SK-N-SH (cell line): ENCODE results near the gene TNFRSF17. TPM values are rescaled to one million over a fixed set of nuclear protein-coding genes. Genes with fewer than 3 reads are reported as not detected.
"Not testable (repeated sequence)": the region's sequence is repeated elsewhere in the genome, so short reads cannot be mapped to it uniquely, and the experiment has no call there.

Experiments
- CTCF ChIA-PET: fragments of 300-600, 350-600 bp; formaldehyde crosslinking; extraction: SDS; loops from one replicate; lab custom pipeline; 2021; lab: Yijun Ruan, JAX
- POLR2A ChIA-PET: fragments of 350-600 bp; sonication (Branson Sonifier 250); formaldehyde crosslinking; extraction: SDS; loops from one replicate; lab custom pipeline; 2020; ENCODE audit warnings: antibody characterized with exemption, inconsistent platforms; lab: Yijun Ruan, JAX
- DNase-seq: peaks from one replicate; pipeline ENCODE4 v3.0.0; 2012
- H2AFZ ChIP-seq: fragments of 200-600 bp; sonication (generic); 2 replicates; pipeline ENCODE4 v1.8.1; 2016; ENCODE audit warnings: antibody characterized with exemption, mild to moderate bottlenecking, low read depth
- H3F3A ChIP-seq: fragments of 200-600 bp; sonication (generic); replicated peaks from 2 replicates; pipeline ENCODE3; 2016; ENCODE audit warnings: antibody characterized with exemption, mild to moderate bottlenecking; ENCODE audit not compliant: insufficient read depth
- H3K27ac ChIP-seq, 2 experiments: fragments of 200-500 bp in 1 of 2; fragments of 200-600 bp in 1 of 2; sonication (Bioruptor generic) in 1 of 2; sonication (generic), shearing (Covaris generic) in 1 of 2; 2 replicates each; pipeline versions ENCODE4 v1.5.1 to v1.6.1; 2014 to 2016; ENCODE audit warnings: low read depth in 2 of 2, inconsistent platforms in 1 of 2, low read length in 1 of 2, mild to moderate bottlenecking in 1 of 2, mixed read lengths in 1 of 2
- H3K27me3 ChIP-seq: fragments of 200-600 bp; sonication (generic), shearing (Covaris generic); 2 replicates; pipeline ENCODE4 v1.6.1; 2016; ENCODE audit warnings: mixed run types; ENCODE audit not compliant: insufficient read depth
- H3K36me3 ChIP-seq, 2 experiments: fragments of 200-500 bp in 1 of 2; fragments of 200-600 bp in 1 of 2; sonication (Bioruptor generic) in 1 of 2; sonication (generic) in 1 of 2; replicated peaks in 1 of 2; 2 replicates each; pipeline versions ENCODE3 to v1.5.1; 2014 to 2016; ENCODE audit warnings: low read length in 1 of 2, mild to moderate bottlenecking in 1 of 2; ENCODE audit not compliant: insufficient read depth in 2 of 2, control insufficient read depth in 1 of 2
- H3K4me1 ChIP-seq, 2 experiments: fragments of 200-500 bp in 1 of 2; fragments of 200-600 bp in 1 of 2; sonication (Bioruptor generic) in 1 of 2; sonication (generic), shearing (Covaris generic) in 1 of 2; 2 replicates each; pipeline versions ENCODE4 v1.5.1 to v1.6.1; 2014 to 2016; ENCODE audit warnings: low read depth in 1 of 2, low read length in 1 of 2, mixed run types in 1 of 2; ENCODE audit not compliant: insufficient read depth in 2 of 2, control insufficient read depth in 1 of 2
- H3K4me2 ChIP-seq: fragments of 200-600 bp; sonication (generic), shearing (Covaris generic); 2 replicates; pipeline ENCODE4 v1.6.1; 2017; ENCODE audit warnings: mixed run types
- H3K4me3 ChIP-seq, 2 experiments: fragments of 200-500 bp in 1 of 2; fragments of 200-600 bp in 1 of 2; sonication (Bioruptor generic) in 1 of 2; sonication (generic), shearing (Covaris generic) in 1 of 2; 2 replicates each; pipeline versions ENCODE4 v1.5.1 to v1.8.1; 2014 to 2016; ENCODE audit warnings: low read depth in 2 of 2, inconsistent platforms in 1 of 2, low read length in 1 of 2, mild to moderate bottlenecking in 1 of 2, mixed read lengths in 1 of 2, moderate library complexity in 1 of 2
- H3K79me2 ChIP-seq: fragments of 200-600 bp; sonication (generic); 2 replicates; pipeline ENCODE4 v1.8.1; 2017; ENCODE audit warnings: mild to moderate bottlenecking; ENCODE audit not compliant: insufficient read depth
- H3K9ac ChIP-seq: fragments of 200-600 bp; sonication (generic); 2 replicates; pipeline ENCODE4 v1.6.1; 2017; ENCODE audit warnings: mixed run types
- H3K9me2 ChIP-seq: fragments of 200-600 bp; sonication (generic); 2 replicates; pipeline ENCODE4 v1.6.1; 2017; ENCODE audit warnings: mixed run types
- H3K9me3 ChIP-seq: fragments of 200-600 bp; sonication (generic); 2 replicates; pipeline ENCODE4 v1.6.1; 2017; ENCODE audit warnings: mixed run types, mild to moderate bottlenecking, moderate library complexity
- H4K20me1 ChIP-seq: fragments of 200-600 bp; sonication (generic); 2 replicates; pipeline ENCODE4 v1.6.1; 2017; ENCODE audit warnings: mild to moderate bottlenecking, mixed run types; ENCODE audit not compliant: insufficient read depth
- FOXJ3 ChIP-seq: sonication (generic); formaldehyde crosslinking; IDR thresholded peaks from 2 replicates; pipeline ENCODE4 v1.5.1; 2020; ENCODE audit warnings: mild to moderate bottlenecking, missing genetic modification reagents
- GABPA ChIP-seq: IDR thresholded peaks from 2 replicates; pipeline ENCODE4 v1.4.0; 2012; ENCODE audit warnings: low read depth, mild to moderate bottlenecking
- JUND ChIP-seq: IDR thresholded peaks from 2 replicates; pipeline ENCODE4 v1.4.0; 2012
- MAX ChIP-seq: IDR thresholded peaks from 2 replicates; pipeline ENCODE4 v1.4.0; 2012; ENCODE audit warnings: low read depth
- MEF2A ChIP-seq: IDR thresholded peaks from 2 replicates; pipeline ENCODE4 v1.4.0; 2012; ENCODE audit warnings: low read depth, borderline replicate concordance
- MXI1 ChIP-seq: IDR thresholded peaks from 2 replicates; pipeline ENCODE4 v1.6.1; 2012; ENCODE audit warnings: mild to moderate bottlenecking, low read depth, low read length, improper control_type of control experiment
- NFIC ChIP-seq: IDR thresholded peaks from 2 replicates; pipeline ENCODE4 v1.4.0; 2012; ENCODE audit warnings: borderline replicate concordance
- POLR2AphosphoS5 ChIP-seq: IDR thresholded peaks from 2 replicates; pipeline ENCODE4 v1.6.1; 2012; ENCODE audit warnings: low read depth, low read length
- RAD21 ChIP-seq: IDR thresholded peaks from 2 replicates; pipeline ENCODE4 v1.6.1; 2012; ENCODE audit warnings: mild to moderate bottlenecking, low read length
- RXRA ChIP-seq: IDR thresholded peaks from 2 replicates; pipeline ENCODE4 v1.4.0; 2012; ENCODE audit warnings: low read depth, mild to moderate bottlenecking, borderline replicate concordance
- SIN3A ChIP-seq: IDR thresholded peaks from 2 replicates; pipeline ENCODE4 v1.6.1; 2012; ENCODE audit warnings: low read depth, mild to moderate bottlenecking, low read length, moderate library complexity, borderline replicate concordance
- SMC3 ChIP-seq: IDR thresholded peaks from 2 replicates; pipeline ENCODE4 v1.6.1; 2012; ENCODE audit warnings: low read depth, low read length, improper control_type of control experiment
- TAF1 ChIP-seq: IDR thresholded peaks from 2 replicates; pipeline ENCODE4 v1.6.1; 2012; ENCODE audit warnings: low read depth, mild to moderate bottlenecking, low read length, moderate library complexity, borderline replicate concordance
- TCF12 ChIP-seq: IDR thresholded peaks from 2 replicates; pipeline ENCODE4 v1.4.0; 2012
- WGBS: methylation state at CpG from one replicate; pipeline ENCODE4 v1.1.6; 2017; ENCODE audit warnings: low lambda C conversion rate; 5-methylcytosine and 5-hydroxymethylcytosine counted together
- polyA plus RNA-seq, 3 experiments: library from polyadenylated mRNA; depleted of rRNA; stranded (reverse); fragments of >200 nt; gene quantifications; 2 replicates each; pipeline ENCODE4 v1.2.3, GENCODE V29; 2012
- TF ChIP-seq, protein P1 (sequence below): IDR thresholded peaks from 2 replicates; pipeline ENCODE4 v1.4.0; 2012; ENCODE audit warnings: low read depth, borderline replicate concordance

Gene TNFRSF17
- polyA plus RNA-seq, 1 of the 3 experiments (the other 2 are of a cell fraction) = not detected

- TF ChIP-seq TAF1 = peak; percentile 79
- TF ChIP-seq RAD21 = no peak
- TF ChIP-seq POLR2AphosphoS5 = peak; percentile 83
- TF ChIP-seq JUND = no peak
- peak; percentile 81 for TF ChIP-seq GABPA
- TF ChIP-seq RXRA = peak; percentile 34; the same call in 1 of the 2 replicates
- peak; percentile 37; the same call in 1 of the 2 replicates for TF ChIP-seq TCF12
- TF ChIP-seq, protein P1, sequence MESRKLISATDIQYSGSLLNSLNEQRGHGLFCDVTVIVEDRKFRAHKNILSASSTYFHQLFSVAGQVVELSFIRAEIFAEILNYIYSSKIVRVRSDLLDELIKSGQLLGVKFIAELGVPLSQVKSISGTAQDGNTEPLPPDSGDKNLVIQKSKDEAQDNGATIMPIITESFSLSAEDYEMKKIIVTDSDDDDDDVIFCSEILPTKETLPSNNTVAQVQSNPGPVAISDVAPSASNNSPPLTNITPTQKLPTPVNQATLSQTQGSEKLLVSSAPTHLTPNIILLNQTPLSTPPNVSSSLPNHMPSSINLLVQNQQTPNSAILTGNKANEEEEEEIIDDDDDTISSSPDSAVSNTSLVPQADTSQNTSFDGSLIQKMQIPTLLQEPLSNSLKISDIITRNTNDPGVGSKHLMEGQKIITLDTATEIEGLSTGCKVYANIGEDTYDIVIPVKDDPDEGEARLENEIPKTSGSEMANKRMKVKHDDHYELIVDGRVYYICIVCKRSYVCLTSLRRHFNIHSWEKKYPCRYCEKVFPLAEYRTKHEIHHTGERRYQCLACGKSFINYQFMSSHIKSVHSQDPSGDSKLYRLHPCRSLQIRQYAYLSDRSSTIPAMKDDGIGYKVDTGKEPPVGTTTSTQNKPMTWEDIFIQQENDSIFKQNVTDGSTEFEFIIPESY = peak; percentile 84
- TF ChIP-seq FOXJ3 (CRISPR knock-in tag) = no peak
- peak; percentile 86 for TF ChIP-seq MXI1
- TF ChIP-seq MAX = peak; percentile 88; the same call in 1 of the 2 replicates
Measured at GRCh38 chr16:11915644-11916523, 49.1 kb upstream of the TNFRSF17 start, which contains the start of gene GSPT1 (continued).

DNA sequence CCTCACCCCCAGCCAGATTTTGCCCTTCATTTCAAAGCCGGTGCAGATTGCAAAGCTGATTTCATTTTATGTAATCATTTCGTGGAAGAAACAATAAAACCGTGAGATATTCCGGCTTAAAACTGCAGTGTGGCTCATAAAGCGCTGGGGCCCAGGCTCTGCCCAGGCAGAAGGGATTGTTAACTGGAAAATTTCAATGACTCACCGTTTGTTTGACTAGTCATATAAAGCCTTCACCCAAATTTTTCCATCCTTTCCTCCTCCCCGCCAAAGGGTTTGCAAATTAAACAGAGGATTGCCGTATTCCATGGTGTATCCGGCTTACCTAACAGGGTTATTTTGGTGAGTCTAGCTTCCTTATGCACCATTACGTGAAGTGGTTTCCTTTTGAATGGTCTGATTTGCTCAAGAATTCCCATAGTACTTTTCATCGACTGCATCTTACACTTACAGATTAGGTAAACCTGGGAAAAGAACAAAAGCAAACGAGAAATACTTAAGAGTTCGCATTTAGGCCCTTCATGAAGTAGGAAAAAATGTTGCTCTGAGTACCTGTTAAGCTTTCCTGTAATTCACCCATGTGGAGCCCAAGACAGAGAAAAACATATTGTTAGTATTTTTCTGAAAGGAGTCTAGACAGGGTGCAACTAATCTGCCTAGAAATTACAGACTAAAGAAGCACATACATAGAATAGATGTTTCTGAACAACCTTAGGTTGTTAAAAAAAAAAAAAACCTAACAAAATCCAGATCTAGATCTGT lies 48.3 kb upstream of the TNFRSF17 start:
- no peaks in the 10 kb centered on the region for H3K27me3 ChIP-seq
- peaks cover 17 to 18% of the 10 kb centered on the region in 2 experiments; a peak in 3 of 4 replicates for H3K4me1 ChIP-seq
- ChIA-PET CTCF (interaction anchor here (1.0 kb wide), 1 partner anchor 151 kb away, joined by 4 read pairs; no protein-coding TSS in a partner anchor), POLR2A (interaction anchor here (0.6 to 1.0 kb wide), 2 partner anchors 74 to 151 kb away, joined by 3 read pairs; no protein-coding TSS in a partner anchor)
- no peaks in the 10 kb centered on the region for H3K9me2 ChIP-seq
- H3K4me3 ChIP-seq = peak overlapping the region; percentile 57 to 66
- DNase-seq = no peak
- 63% methylated on average over 13 of the region's 13 CpGs for WGBS
- H4K20me1 ChIP-seq = peaks cover 31% of the 10 kb centered on the region
- H3K79me2 ChIP-seq = peaks cover 39% of the 10 kb centered on the region
- H3K4me2 ChIP-seq = peak overlapping the region; percentile 84
- peak overlapping the region; percentile 98 for H2AFZ ChIP-seq
- H3K9me3 ChIP-seq = no peaks in the 10 kb centered on the region
- H3F3A ChIP-seq = peaks cover 7% of the 10 kb centered on the region
- peak overlapping the region; percentile 62; the same call in 1 of the 2 replicates for H3K9ac ChIP-seq
- TF ChIP-seq SIN3A = no peak
- no peak for TF ChIP-seq FOXJ3 (CRISPR knock-in tag)
- TF ChIP-seq JUND = no peak
- no peak for TF ChIP-seq NFIC
- TF ChIP-seq MEF2A = no peak
- no peak for TF ChIP-seq SMC3
- H3K36me3 ChIP-seq = peaks cover 0 to 6% of the 10 kb centered on the region in 2 experiments
- peak overlapping the region; percentile 45 to 68; a peak in 3 of 4 replicates for H3K27ac ChIP-seq

DNA sequence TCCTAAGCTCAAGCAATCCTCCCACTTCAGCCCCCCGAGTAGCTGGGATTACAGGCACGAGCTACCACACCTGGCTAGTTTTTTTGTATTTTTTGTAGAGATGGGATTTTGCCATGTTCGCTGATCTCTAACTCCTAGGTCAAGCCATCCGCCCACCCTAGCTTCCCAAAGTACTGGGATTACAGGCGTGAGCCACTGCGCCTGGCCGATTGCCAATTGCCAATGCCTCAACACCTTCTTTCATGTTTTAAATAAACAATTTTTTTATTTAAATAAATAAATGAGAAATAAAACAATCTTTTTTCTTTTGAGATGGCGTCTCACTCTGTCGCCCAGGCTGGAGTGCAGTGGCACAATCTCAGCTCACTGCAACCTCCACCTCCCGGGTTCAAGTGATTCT lies 41.0 kb upstream of the TNFRSF17 start:
- H3K36me3 ChIP-seq, H3K79me2 ChIP-seq, H3K9me2 ChIP-seq, DNase-seq, H3K4me3 ChIP-seq, H2AFZ ChIP-seq, H3K4me1 ChIP-seq, H3F3A ChIP-seq, H3K27ac ChIP-seq, H3K9ac ChIP-seq, H3K9me3 ChIP-seq, H4K20me1 ChIP-seq, H3K27me3 ChIP-seq, POLR2A ChIA-PET, H3K4me2 ChIP-seq, CTCF ChIA-PET: not testable (repeated sequence)
- 84% methylated on average over 10 of the region's 10 CpGs for WGBS

- H3K4me1 ChIP-seq, H3K36me3 ChIP-seq, H2AFZ ChIP-seq, H3K9me2 ChIP-seq, H3K27ac ChIP-seq, DNase-seq, H3K9ac ChIP-seq, H3K4me2 ChIP-seq, H3K9me3 ChIP-seq, H3F3A ChIP-seq, H3K4me3 ChIP-seq, H3K79me2 ChIP-seq, CTCF ChIA-PET, H4K20me1 ChIP-seq, POLR2A ChIA-PET, H3K27me3 ChIP-seq: not testable (repeated sequence)
- 81% methylated on average over 13 of the region's 13 CpGs for WGBS
Measured at GRCh38 chr16:11927350-11927749, 37.7 kb upstream of the TNFRSF17 start.
